GM18870 (cell line): ENCODE measurements around the gene ARHGEF17.

Source experiments
- ATAC-seq: cut with Tn5 transposase; IDR thresholded peaks from one replicate; pipeline ENCODE4 v1.9.1; 2021; ENCODE audit warnings: moderate library complexity; ENCODE audit not compliant: unreplicated experiment

The ARHGEF17 gene

DNA sequence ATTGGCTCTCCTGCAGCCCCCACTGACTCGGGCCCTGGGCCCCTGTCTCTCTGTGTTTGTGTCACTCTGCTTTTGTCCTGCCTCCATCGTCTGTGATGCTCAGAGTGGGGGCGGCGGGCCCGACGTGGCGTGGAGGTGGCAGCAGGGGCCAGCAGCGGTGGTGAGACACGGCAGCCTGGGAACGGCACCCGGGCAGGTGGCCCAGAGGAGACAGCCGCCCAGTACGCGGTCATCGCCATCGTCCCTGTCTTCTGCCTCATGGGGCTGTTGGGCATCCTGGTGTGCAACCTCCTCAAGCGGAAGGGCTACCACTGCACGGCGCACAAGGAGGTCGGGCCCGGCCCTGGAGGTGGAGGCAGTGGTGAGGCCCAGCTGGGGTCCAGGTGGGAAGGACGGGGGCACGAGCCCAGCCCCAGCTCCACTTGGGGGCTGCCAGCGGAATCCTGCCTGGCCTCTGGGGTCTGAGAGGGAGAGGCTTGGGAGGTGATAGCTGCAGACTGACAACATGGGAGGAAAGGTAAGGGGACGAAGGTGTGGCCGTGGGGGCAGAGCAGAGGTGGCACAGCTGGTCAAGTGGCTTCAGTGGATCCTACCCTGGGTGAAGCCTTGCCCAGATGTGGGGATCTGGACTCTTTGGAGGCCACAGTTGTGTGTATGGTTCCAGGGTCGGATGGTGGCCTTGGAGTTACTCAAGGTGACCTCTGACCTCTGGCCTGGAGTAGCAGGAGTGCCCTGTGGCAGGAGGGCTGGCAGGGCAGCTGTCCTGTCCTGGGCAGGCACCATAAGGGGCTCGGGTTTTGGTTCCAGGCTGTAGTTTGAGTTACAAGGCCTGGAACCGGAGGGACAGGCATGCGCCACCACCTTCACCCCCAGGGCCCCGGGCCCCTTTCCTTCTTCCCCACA is 84.3 kb downstream of the ARHGEF17 start:
- no peak for ATAC-seq

DNA sequence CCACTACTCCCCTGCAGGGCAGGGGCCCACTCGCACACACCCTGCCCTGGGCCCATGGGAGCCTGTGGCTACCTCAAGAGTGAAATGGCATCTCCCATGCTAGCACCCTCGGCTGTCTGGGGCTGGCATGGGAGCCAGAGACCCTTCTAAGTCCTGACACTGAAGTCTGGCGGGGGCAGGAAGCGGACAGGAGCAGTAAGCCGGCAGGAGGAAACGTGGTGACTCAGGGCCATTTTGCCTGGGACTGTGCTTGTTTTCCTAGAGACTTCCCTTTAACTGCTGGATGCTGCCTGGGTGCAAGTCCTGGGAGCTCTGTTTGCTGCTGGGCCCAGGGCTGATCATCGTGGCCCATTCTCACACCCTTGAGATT is 84.9 kb downstream of the ARHGEF17 start:
- no peak for ATAC-seq

GRCh38 chr11:73393479-73394415 is 85.7 kb downstream of the ARHGEF17 start:
- ATAC-seq = no peak

DNA sequence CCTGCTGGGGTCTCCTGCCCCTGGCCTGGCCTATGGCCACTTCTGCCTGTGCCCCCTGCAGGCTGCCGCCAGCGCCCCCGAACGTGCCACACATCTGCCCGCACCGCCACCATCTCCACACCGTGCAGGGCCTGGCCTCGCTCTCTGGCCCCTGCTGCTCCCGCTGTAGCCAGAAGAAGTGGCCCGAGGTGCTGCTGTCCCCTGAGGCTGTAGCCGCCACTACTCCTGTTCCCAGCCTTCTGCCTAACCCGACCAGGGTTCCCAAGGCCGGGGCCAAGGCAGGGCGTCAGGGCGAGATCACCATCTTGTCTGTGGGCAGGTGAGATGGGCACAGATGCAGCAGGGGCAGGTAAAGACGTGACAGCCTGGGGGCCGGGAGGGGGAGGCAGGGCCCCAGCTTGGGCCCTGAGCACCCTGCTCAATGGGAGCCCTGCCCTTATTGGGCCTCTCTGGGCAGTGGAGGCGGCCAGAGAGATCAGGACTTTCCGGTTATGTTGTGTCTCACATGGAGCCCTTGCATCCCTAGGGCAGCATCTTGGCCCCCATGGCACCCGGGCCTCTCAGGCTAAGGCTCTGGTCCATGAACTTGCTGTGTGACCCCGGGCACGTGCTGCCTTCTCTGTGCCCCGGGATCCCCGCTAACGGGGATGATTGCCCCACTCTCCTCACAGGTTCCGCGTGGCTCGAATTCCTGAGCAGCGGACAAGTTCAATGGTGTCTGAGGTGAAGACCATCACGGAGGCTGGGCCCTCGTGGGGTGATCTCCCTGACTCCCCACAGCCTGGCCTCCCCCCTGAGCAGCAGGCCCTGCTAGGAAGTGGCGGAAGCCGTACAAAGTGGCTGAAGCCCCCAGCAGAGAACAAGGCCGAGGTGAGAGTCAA is 86.6 kb downstream of the ARHGEF17 start:
- ATAC-seq = no peak

- no peak for ATAC-seq
These were observed 87.5 kb downstream of the ARHGEF17 start for GRCh38 chr11:73395297-73396208.

DNA sequence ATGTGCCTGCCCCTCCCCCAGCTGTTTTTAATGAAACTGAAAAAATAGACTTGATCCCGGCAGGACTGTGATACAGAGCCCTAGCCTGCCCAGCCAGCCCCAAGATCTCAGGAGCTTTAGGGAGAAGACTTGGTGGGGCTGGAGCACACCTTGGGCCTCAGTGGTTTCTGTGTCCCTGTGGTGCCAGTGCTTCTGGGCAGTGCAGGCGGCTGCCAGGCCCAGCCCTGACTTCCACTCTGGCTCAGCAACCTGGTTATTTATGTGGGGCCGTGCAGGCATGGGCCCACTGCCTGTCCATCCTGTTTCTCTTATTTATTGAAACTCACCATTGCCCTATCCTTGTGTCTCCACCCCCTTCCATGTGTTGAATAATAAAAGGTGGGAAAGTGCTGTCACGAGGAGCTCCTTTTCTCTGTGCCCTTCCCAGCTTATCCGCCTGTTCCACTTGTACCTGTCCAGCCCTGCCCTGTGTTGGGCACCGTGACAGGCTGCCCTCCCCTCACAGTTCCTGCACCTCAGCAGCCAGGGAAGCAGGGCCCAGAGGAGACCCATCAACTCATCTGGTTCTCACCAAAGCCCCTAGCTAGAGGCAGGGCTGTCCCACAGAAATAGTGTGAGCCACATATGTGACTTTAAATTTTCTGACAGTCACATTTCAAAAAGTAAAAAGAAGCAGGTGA is 88.3 kb downstream of the ARHGEF17 start:
- no peak for ATAC-seq

- ATAC-seq = no peak
These were observed 88.9 kb downstream of the ARHGEF17 start for GRCh38 chr11:73396985-73397384.

DNA sequence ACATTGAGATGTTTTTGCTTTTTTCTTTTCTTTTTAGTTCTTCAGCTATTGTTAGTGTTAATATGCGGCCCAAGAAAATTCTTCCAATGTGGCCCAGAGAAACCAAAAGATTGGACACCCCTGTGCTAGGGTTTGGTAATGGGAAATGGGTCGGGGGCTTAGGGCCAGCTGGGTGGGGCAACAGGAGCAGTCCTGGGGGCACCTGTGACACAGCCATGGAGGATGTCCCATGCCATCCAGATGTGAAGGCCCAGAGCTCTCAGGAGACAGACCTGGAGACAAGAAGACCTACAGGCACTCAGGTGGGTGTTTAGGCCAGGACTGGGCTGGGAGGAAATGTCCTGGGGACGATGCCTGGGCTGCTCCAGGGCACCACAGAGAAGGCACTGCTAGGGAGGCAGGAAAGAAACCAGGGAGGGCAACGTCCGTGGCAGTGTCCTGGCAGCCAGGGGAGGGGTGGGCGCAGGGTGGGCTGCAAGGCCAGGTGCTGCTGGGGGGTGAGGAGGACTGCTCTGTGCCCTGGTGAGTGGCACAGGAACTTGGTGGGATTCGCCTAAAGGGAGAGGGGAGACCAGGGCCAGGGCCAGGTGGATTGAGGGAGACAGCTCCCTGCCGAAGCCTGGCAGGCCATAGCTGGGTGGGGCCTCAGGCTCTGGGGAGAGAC is 89.5 kb downstream of the ARHGEF17 start:
- ATAC-seq = no peak

GRCh38 chr11:73398132-73398526 is 90.1 kb downstream of the ARHGEF17 start:
- ATAC-seq = no peak

- ATAC-seq = no peak
These were observed 90.6 kb downstream of the ARHGEF17 start for GRCh38 chr11:73398721-73399120.

GRCh38 chr11:73399159-73399590 is 91.1 kb downstream of the ARHGEF17 start:
- ATAC-seq = no peak

DNA sequence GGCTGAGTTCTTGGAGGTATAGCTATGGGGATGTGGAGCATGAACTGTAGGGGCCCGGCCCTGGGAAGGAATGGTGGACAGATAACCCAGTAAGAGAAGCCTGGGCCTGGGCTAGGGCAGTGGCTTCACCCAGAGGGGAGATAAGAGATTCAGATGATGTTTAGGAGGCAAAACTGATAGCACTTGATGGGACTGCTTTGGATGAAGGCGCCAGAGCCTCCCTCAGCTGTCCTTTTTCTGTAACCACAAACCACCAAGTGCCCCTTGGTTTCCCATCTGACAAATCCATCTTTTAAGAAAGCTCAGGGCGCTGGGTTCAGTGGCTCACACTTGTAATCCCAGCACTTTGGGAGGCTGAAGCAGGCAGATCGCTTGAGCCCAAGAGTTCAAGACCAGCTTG is 91.6 kb downstream of the ARHGEF17 start:
- ATAC-seq = no peak

DNA sequence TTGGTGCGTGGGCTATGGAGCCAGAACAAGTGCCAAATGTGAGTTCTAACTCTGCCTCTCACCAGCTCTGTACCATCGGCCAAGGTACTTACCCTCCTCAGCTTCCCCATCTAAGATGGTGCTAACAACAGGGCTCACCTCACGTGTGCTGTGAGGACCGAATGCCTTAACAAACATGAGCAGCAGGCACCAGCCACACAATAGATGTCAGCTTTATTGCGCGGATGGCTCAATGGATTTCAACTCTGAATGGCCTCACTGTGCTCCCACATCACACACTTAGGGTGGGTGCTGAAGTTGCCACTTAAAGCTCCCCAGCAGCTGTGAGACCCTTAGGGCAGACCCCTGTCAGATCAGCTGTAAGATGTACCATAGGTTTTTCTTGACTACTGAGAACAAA is 92.2 kb downstream of the ARHGEF17 start:
- no peak for ATAC-seq

- no peak for ATAC-seq
These were observed 93.3 kb downstream of the ARHGEF17 start for GRCh38 chr11:73401217-73401923.

GRCh38 chr11:73401924-73402833 is 94.1 kb downstream of the ARHGEF17 start:
- ATAC-seq = no peak

DNA sequence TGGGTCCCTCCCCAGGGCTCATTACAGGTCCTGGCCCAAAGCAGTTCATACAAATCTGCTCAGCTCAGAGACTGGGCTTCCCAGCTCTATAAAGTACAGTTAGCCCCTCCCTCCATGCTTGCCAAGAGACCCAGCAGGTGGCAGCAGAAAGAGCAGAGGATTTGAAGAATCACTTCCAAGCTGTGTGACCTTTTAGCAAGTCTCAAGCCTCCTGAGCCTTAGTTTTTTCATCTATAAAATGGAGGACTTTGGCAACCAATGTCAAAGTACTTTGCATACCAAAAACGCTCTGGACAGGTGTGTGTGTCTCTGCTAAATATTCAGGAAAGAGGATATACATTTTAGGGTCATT is 94.7 kb downstream of the ARHGEF17 start:
- ATAC-seq = no peak

DNA sequence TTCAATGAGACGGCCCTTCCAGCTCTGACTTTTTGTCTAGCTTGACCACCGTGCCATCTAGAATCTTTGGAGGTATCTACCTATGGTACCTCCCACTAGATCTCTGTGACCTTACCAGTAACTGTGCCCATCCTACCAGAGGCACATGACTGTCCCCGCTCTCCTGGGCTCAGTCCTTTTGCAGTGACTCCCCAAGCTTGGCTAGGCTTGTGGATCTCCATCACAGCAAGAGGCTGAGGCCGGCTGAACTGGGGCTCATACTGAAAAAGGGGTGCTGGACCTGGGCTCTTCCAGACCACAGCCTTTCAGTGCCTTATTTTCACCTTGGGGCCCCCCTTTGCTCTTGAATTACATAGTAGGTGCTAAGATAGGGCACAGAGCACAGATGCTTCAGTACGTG is 95.5 kb downstream of the ARHGEF17 start:
- no peak for ATAC-seq
